Astrocyte of the hippocampus (primary cell): ENCODE measurements around the gene TMEM198.

Experiments used
- DNase-seq: peaks from one replicate; pipeline ENCODE4 v3.0.0; 2011; ENCODE audit warnings: low read depth, low spot score

The TMEM198 gene

DNA sequence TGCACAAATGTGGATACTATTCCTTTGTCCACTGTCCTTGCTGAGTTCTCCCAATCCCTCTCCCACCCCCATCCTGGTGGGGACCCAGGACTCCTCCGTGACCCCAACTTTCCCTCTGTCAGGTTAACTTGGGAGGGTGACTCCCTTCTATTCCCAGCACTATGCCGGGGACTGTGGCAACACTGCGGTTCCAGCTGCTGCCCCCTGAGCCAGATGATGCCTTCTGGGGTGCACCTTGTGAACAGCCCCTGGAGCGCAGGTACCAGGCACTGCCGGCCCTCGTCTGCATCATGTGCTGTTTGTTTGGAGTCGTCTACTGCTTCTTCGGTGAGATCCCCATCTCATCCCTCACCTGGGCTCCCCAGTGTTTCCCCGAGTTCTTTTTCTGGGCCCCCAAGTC is 739 bp downstream of the TMEM198 start:
- DNase-seq: no peak

DNA sequence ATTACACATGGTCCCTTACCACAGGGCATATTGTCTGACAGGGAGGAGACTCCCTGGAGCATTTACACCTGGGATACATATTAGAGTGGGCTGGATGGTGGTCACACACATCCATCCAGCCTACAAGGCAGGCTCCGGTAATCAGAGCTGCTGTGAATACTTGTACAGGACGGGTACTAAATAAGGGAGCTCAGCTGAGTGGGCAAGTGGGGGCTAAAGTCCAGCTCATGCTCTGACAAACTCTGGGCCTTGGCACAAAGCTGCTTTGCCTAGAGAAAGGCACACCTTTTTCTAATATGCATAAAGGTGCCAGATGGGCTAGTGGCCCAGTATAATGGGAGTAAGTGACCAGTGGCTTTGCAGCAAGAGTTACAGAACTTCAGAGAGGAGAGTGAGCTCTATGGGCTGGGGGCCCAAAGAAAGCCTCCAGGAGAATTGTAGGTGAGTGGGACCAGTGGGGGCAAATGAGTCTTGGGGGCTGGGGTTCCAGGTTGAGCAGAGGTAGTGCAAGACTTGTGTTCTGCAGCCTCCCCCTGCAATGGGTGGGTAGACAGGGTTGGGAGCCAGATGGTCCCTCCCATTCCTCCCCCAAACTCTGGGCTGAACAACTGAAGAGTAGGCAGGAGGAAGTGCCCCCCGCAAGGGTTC is 1.6 kb downstream of the TMEM198 start:
- DNase-seq: no peak

DNA sequence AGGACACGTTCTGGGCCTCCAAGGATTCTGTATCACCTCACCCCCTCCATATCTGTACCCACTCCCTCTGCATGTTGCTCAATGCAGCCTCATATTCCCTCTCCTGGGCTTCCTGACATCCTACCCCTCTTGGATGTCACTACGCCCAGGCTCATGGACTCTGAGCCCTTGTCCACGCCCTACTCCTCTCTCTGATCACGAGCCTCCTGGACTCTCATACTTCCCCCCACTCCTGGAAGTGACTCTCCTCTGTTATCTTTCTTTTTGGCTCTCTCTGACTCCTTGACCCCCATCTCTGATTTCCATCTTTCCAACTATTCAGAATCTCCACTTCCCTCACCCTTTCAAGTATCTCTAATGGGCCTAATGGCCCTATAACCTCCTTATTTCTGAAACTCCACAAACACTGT is 2.1 kb downstream of the TMEM198 start:
- DNase-seq: no peak

DNA sequence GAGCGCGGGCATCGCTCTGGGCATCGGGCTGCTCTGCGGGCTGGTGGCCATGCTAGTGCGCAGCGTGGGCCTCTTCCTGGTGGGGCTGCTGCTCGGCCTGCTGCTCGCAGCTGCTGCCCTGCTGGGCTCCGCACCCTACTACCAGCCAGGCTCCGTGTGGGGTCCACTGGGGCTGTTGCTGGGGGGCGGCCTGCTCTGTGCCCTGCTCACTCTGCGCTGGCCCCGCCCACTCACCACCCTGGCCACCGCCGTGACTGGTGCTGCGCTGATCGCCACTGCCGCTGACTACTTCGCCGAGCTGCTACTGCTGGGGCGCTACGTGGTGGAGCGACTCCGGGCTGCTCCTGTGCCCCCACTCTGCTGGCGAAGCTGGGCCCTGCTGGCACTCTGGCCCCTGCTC is 3.8 kb downstream of the TMEM198 start:
- DNase-seq: no peak

DNA sequence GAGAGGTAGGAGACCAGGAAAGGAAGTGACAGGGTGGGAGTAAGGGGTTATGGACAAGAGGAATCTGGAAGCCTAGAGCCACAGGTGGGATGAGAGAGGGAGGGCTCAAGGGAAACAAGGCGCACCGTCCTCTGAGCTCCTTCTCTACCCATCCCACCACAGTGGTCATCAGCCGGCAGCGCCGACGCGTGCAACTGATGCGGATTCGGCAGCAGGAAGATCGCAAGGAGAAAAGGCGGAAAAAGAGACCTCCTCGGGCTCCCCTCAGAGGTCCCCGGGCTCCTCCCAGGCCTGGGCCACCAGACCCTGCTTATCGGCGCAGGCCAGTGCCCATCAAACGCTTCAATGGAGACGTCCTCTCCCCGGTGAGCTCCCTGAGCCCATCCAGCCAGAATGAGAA is 5.2 kb downstream of the TMEM198 start:
- DNase-seq: no peak

DNA sequence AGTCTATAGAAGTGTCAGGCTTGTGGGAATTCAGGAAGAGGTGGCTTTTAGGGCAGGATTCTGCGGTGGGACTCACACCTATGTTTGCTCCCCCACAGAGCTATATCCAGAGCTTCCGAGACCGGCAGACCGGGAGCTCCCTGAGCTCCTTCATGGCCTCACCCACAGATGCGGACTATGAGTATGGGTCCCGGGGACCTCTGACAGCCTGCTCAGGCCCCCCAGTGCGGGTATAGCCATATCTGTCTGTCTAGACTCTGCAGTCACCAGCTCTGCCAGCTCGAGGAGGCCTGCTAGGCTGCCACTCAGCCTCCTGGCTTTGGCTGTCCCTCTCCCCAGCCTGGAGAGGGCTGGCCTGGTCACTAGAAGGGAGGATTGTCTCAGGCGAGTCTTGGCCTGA is 5.8 kb downstream of the TMEM198 start:
- no peak for DNase-seq

DNA sequence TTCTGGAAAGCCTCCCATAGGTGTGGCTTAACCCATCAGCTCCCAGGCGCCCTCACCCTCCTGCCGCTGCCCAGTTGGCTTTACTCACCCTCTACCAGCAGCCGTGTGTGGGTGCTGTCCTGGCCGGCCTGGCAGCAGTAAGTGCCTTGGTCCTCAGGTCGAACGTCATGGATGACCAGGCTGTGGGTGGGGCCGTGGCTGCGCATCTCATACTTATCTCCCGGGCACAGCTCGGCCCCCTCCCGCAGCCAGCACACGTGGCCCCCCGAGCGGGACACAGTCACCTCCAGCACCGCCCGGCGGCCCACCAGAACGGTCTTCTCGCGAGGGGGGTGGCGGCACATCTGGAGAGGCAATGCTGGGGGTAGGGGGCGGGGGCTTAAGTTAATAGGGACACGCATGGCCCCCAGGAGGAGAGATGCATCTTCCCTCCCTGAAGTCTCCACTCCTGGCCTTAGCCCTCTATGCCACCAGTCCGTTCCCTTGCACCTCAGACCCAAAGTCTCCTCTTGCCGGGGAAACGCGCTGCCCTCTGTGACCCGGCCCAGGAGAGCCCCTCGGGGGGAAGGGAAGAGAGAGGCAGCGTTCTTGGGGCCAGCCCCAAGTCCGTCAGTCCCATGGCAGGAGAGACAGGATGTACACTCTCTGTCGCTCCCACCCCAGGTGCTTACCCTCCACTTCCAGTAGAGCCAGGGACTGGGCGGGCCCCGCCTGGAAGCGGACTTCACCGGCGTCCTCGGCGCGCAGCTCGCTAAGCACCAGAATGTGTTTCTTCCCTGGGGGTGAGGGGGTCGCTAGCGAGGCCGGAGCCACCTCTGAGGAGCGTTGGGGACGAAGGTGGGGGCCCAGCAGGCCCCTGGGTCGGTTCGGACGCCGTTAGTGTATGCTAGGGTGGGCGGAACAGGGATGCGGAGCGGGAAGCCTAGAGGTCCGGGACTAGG is 7.9 kb downstream of the TMEM198 start:
- DNase-seq: peak; percentile 59

DNA sequence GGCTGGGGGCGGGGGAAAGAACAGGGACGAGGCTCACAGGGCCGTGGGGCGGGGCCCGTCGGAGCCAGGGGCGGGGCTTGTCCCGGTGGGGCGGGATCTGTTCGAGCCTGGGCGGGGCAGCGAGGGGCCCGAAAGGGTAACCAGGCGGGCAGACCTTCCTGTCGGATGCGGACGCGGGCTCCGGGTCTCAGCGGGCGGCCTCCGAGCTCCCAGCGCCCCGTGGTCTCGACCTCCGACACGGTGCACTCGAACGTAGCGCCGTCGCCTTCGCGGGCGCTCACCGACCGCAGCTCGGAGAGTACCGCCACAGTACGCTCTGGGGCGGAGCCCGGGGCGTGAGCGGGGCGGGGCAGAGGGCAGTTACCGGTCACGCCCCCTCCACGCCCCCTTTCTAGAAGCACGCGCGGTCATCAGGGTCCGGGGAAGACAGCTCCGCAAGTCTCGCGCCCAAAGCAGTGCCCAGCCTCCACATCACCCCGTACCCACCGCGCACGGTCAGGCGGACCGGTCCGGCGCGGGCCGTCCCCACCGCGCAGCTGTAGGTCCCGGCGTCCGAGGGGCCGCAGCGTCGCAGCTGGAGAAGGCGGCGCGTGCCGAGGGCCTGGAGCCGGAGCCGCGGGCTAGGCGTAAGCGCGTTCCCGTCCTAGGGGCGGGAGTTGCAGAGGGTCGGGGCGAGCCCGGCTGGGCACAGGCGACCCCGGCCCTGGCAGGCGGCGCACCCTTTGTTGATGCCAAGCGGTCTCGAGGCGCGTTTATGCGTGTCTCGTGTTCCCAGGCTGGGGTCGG is 8.7 kb downstream of the TMEM198 start:
- DNase-seq: peak; percentile 94

DNA sequence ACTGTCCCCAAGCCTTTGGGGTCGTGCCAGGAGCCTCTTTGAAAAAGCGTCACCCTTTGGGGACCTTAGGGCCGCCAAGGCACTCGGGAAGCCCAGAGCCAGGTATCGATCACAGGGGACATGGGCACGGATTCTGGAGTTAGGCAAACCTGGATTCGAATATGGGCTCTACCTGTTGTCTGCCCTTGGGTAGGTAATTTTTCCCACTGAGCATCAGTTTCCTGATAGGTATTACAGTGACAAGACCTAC is 9.3 kb downstream of the TMEM198 start:
- DNase-seq: no peak

DNA sequence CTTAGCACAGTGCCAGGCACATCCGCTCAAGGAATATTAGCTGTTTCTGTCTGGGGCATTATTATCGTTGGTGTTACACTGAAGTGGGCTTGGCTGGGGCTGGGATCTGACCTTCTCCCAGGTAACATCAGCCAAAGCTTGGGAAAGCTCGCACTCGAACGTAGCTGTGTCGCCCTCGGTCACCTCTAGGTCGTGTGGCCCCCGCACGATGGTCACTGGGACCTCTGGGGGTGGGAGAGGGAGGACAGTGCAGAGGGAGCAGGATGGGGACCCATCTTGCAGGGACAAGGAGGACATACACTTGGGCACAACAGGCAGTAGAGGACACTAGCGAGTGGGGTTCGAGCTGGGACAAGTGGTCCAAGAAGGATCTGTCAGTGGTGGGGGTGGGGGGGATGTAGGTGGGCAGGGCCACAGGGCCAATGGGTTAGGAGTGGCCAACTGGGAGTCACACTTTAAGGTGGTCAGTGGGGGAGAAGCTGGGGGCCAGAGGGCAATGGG is 9.7 kb downstream of the TMEM198 start:
- DNase-seq: no peak

DNA sequence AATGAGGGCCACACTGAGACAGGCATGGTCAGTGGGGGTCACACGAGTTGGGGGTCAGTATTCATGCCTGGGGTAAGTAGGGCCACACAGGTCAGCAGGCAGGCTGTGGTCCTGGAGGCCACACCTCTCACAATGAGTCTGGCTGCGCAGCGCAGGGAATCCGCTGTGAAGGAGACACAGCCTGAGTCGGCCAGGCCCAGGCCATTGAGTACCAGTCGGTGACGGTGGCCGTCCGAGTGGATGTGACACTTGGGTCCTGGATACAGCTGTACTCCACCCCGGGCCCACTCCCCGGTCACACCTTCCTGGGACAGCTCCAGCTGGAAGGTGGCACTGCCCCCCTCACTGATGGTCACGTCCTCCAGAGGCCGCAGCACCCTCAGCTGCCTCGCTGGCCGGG is 10.5 kb downstream of the TMEM198 start:
- no peak for DNase-seq

DNA sequence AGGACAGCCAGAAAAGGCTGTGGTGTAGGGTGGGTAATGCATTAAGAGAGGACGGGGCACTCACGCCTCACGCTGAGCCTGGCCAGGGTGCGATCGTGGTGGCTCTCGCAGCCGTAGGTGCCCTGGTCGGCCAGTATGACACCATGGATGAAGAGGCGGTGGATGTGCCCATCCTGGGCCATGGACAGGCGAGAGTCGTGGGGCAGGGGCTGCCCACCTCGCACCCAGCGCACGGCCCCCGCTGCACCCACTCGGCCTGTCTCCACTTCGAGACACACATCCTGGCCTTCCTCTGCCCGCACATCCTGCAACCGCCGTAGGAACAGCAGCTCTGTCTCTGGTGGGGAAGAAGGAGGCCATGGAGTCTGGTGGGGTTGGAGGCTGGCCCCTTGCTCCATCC is 12.1 kb downstream of the TMEM198 start:
- no peak for DNase-seq

DNA sequence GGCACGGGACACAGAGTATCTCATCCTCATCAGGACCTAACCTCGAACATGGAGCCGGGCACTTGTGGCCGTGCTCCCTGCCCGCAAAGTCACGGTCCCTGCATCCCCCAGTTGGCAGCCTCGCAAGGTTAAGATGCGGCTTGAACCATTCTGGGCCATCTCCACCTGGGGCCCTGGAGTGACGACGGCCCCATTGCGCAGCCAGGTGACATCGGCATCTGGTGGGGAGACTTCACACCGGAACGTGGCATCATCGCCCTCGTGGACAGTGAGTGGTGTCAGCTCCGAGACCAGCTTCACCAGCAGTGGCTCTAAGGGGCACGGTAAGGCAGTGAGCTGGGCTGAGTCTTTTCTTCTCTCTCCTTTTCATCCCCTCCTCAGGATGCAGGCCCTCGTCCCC is 12.6 kb downstream of the TMEM198 start:
- no peak for DNase-seq

DNA sequence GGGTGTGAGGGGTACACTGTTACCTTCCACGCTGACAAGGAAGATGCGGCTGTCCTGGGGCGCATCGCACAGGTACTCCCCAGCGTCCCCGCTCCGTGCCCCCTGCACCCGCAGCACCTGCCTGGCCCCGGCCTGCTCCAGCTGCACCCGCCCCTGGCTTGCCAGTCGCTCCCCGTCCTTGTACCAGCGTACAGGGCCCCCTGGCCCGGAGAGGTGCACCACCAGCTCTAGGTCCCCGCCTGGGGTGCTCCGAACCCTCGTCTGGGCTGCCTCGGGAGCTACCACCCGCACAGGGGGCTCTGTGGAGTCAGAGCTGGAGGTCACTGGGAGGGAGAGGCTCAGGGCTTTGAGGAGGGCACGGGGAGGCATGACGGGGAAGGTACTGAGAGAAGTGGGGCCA is 13.5 kb downstream of the TMEM198 start:
- no peak for DNase-seq

DNA sequence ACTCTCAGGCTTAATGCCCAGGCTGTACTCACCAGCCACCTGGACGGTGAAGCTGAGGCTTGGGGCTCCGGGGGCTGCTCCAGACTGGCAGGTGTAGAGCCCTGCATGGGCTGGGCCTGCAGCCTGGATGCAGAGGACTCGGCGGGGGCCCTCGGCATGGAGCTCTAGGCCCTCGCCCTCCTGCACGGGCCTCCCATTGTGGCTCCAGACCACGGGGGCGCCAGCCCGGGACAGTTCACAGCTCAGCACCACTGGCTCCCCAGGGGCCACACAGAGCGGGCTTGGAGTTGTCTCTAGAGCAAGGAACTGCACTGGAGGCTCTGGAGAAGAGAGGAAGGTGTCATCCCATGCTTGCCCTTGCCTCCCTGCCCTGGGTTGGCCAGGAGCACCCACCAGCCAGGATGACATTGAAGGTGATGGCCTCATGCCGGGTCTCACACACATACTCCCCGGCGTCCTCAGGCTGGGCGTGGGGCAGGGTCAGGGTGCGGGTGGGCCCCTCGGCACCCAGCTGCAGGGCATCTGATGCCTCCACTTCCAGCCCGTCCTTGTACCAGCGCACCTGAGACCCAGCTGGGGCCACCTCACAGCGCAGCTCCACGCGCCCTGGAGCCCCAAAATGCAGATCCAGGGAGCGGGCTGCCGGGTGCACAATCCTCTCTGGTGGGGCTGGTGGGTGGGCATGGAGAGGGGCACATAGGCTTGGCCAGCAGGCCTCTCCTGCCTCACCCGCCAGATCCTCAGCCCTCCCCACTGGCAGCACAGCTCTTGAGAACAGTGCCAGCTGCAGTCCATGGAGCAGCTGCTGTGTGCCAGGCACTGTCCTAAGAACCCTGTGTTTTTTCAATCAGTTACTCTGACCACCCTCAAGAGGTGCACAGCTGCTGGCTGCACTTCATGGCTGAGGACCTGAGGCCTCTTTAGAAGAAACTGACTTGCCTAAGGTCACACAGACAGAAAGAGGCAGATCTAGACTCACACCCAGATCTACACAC is 14.3 kb downstream of the TMEM198 start:
- DNase-seq: no peak

DNA sequence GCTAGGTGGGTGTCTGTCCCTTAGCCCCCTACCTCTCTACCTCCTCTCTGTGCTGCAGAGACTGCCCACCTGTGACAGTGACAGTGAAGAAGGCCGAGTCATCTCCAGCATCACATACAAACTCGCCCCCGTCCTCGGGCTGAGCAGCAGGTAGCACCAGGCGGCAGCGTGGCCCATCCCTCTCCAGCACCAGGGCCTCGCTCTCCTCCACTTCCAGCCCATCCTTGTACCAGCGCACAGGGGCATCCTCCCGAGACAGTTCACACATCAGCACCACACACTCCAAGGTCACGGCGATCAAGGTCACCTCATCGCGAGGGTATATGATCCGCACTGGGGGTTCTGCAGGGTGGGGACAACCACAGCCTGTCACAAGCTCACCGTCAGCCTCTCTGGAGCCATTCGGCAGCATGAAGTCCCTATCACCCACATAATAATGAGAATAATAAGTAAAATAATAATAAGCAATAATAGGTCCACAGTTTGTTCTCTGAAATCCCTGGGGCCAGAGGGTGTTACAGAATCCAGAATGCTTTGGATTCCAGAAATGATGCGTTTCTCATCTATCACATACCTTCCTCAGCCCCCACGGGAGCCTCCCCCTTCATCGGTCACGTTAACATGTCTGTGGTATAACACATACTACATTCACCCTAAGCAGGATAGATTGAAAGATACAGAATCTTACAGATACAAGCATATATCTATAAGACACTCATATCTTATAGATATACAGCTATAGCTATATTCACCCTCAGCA is 15.5 kb downstream of the TMEM198 start:
- DNase-seq: no peak

DNA sequence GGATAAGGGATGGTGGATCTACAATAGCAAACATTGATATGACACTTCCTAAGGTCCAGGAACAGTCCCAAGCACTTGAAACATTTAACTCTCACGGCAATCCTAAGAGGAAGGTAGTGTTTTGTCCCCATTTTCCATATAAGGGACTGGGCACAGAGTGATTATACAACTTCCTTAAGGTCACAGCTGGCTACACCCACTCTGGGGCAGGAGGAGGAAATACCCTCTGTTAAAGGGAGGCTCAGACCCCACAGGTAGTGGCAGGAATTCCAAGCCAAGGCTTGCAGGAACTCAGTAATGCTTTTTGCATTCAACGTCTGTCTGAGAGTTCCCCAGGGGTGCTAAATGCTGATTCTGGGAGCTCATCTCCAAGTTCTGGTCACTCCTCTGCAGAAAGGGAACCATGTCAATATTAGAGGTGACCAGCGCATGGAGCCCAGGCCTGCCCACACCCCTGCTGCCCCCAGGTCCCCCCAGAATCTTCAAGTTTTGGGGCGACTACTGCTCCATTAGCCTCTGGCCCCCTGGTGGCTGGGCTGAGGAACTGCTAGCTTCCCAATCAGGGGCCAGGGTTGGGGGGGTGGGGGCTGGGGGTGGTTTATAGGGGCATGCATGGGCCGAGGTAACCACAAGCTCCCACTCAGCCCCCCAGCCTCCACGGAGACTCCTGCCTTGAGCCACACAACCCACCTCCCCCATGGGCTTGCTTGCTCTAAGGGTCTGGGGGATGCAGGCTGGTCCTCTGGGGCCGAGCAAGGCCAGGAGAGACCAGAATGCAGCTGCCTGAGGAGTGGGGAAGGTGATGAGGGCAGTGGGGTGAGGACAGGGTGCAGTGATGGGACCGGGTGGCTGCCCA is 16.4 kb downstream of the TMEM198 start:
- DNase-seq: no peak

DNA sequence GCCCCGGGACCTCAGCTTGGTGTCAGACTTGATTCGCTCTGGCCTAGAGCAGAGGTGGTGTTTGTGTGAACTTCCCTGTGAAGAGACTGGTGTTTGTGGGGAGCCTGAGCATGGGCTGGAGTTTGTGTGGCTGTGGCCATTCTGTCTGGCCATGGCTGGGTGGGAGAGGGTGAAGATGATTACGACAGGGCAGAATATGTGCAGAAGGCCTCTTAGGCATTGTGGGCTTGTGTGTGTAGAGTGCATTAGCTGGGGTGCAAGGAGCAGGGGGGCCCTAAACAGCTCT is 17.0 kb downstream of the TMEM198 start:
- DNase-seq: no peak

DNA sequence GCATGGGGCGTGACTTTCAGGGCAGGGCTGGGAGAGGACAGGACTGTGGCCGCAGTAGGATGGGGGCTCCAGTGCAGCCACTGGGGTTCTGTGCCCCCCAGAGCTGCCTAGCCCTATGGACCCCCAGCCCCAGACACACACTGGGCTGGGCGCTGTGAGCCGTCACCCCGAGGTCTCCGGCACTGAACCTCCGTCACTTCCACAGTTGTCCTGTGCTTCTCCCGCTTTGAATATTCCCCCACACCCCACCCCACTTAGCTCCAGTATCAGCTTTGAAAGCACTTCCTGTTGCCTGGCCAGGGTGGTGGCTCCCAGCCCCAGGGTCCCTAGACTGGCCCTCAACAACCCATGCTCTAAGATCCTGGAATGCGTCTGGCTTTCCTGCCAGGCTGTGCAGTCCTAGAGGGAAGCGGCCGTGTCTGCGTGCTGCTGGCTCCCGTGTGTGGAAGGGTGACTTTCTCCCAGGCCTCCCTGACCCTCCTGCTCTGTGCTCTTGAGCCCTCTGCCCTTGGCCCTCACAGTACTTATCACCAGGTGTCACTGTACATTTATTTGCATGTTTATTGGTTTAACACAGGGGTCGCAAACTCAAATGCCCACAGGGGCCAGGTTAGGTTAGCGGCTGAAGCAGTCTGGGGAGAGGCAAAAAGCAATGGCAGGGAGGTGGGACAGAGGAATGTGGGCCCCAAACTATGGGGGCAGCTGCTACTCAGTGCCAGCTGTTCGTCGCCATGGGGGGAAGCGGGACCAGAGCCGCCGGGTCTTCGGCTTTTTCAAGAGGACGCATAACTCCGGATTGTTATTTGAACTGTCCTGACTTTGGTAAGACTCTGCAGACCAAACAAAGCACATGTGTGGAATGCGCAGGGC is 17.6 kb downstream of the TMEM198 start:
- no peak for DNase-seq
